Mesodermal cell (in vitro differentiated cells): Measurements from ENCODE around the gene GNAQ.

Experiments
- H3K27ac ChIP-seq: 2 replicates; pipeline ENCODE4 v1.7.0; 2013; ENCODE audit warnings: mild to moderate bottlenecking, low read depth, low read length, moderate library complexity; ENCODE audit not compliant: severe bottlenecking
- H3K36me3 ChIP-seq: 2 replicates; pipeline ENCODE4 v1.7.1; 2013; ENCODE audit warnings: mild to moderate bottlenecking, low read length, moderate library complexity; ENCODE audit not compliant: control insufficient read depth, insufficient read depth
- H3K4me1 ChIP-seq: one replicate; pipeline ENCODE4 v1.7.1; 2013; ENCODE audit warnings: mild to moderate bottlenecking, low read length; ENCODE audit not compliant: insufficient read depth, control insufficient read depth, poor library complexity, severe bottlenecking
- H3K4me3 ChIP-seq: 2 replicates; pipeline ENCODE4 v1.7.0; 2013; ENCODE audit warnings: low read length, control low read depth, mild to moderate bottlenecking; ENCODE audit not compliant: insufficient read depth, poor library complexity, severe bottlenecking; ENCODE audit errors: extremely low read depth
- H3K9me3 ChIP-seq: 2 replicates; pipeline ENCODE4 v1.7.1; 2013; ENCODE audit warnings: mild to moderate bottlenecking, low read length, moderate library complexity; ENCODE audit not compliant: control insufficient read depth
- WGBS, 2 experiments: methylation state at CpG; one replicate each; pipeline ENCODE4 v1.1.5; 2013; ENCODE audit warnings: missing lambda C conversion rate in 2 of 2; ENCODE audit not compliant: insufficient coverage in 2 of 2; 5-methylcytosine and 5-hydroxymethylcytosine counted together

Gene GNAQ

GRCh38 chr9:77847626-77848025 is 184.0 kb downstream of the GNAQ start:
- Histone ChIP-seq H3K27ac (no peak overlapping the region), H3K4me1 (peaks cover 34% of the 10 kb centered on the region), H3K36me3 (peaks cover 3% of the 10 kb centered on the region), H3K4me3 (no peak overlapping the region), H3K9me3 (no peaks in the 10 kb centered on the region)
- 86 to 100% methylated on average over 1 of the region's 2 CpGs for WGBS, 2 experiments

GRCh38 chr9:77847059-77847499 is 184.5 kb downstream of the GNAQ start:
- H3K4me3 ChIP-seq: no peak overlapping the region
- H3K27ac ChIP-seq: peak overlapping the region; percentile 38
- H3K36me3 ChIP-seq: peaks cover 3% of the 10 kb centered on the region
- no peaks in the 10 kb centered on the region for H3K9me3 ChIP-seq
- 73 to 87% methylated on average over 8 of the region's 8 CpGs for WGBS, 2 experiments
- H3K4me1 ChIP-seq: peaks cover 34% of the 10 kb centered on the region

GRCh38 chr9:77844415-77844814 is 187.2 kb downstream of the GNAQ start:
- Histone ChIP-seq H3K9me3 (no peaks in the 10 kb centered on the region), H3K4me1 (peaks cover 28% of the 10 kb centered on the region), H3K27ac (no peak overlapping the region), H3K36me3 (peaks cover 3% of the 10 kb centered on the region), H3K4me3 (no peak overlapping the region)
- 100% methylated on average over 3 of the region's 4 CpGs; no CpG with 5 or more reads in 1 of the 2 experiments for WGBS, 2 experiments

- peaks cover 3% of the 10 kb centered on the region for H3K36me3 ChIP-seq
- no peaks in the 10 kb centered on the region for H3K9me3 ChIP-seq
- H3K4me3 ChIP-seq: no peak overlapping the region
- 100% methylated on average over 1 of the region's 1 CpG; no CpG with 5 or more reads in 1 of the 2 experiments for whole genome bisulfite sequencing, 2 experiments
- peaks cover 28% of the 10 kb centered on the region for H3K4me1 ChIP-seq
- H3K27ac ChIP-seq: no peak overlapping the region
Measured at GRCh38 chr9:77843871-77844155, 187.8 kb downstream of the GNAQ start.

GRCh38 chr9:77843076-77843870 is 188.3 kb downstream of the GNAQ start:
- WGBS, 2 experiments: 66% methylated on average over 2 of the region's 4 CpGs; no CpG with 5 or more reads in 1 of the 2 experiments

GRCh38 chr9:77841739-77842386 is 189.7 kb downstream of the GNAQ start:
- no peak overlapping the region for H3K4me3 ChIP-seq
- peaks cover 15% of the 10 kb centered on the region for H3K4me1 ChIP-seq
- no peaks in the 10 kb centered on the region for H3K36me3 ChIP-seq
- no peaks in the 10 kb centered on the region for H3K9me3 ChIP-seq
- H3K27ac ChIP-seq: no peak overlapping the region
- WGBS, 2 experiments: 92 to 100% methylated on average over 1 to 2 of the region's 3 CpGs

More at GRCh38 chr9:77843076-77843870, 188.3 kb downstream of the GNAQ start:
- H3K9me3 ChIP-seq: no peaks in the 10 kb centered on the region
- no peak overlapping the region for H3K4me3 ChIP-seq
- peaks cover 28% of the 10 kb centered on the region for H3K4me1 ChIP-seq
- peaks cover 3% of the 10 kb centered on the region for H3K36me3 ChIP-seq
- H3K27ac ChIP-seq: no peak overlapping the region

- no peak overlapping the region for H3K4me3 ChIP-seq
- peaks cover 11% of the 10 kb centered on the region for H3K4me1 ChIP-seq
- no peak overlapping the region for H3K27ac ChIP-seq
- no peaks in the 10 kb centered on the region for H3K9me3 ChIP-seq
- WGBS, 2 experiments: 100% methylated on average over 2 to 3 of the region's 6 CpGs
- no peaks in the 10 kb centered on the region for H3K36me3 ChIP-seq
Measured at GRCh38 chr9:77839459-77840140, 192.0 kb downstream of the GNAQ start.

- no peaks in the 10 kb centered on the region for H3K36me3 ChIP-seq
- no peaks in the 10 kb centered on the region for H3K9me3 ChIP-seq
- H3K27ac ChIP-seq: no peak overlapping the region
- no peak overlapping the region for H3K4me3 ChIP-seq
- peaks cover 10% of the 10 kb centered on the region for H3K4me1 ChIP-seq
- WGBS, 2 experiments: no CpG with 5 or more reads among the region's 1 CpG
Measured at GRCh38 chr9:77838986-77839385, 192.6 kb downstream of the GNAQ start.

- no CpG with 5 or more reads among the region's 4 CpGs for WGBS, 2 experiments
- H3K9me3 ChIP-seq: no peaks in the 10 kb centered on the region
- no peaks in the 10 kb centered on the region for H3K36me3 ChIP-seq
- no peak overlapping the region for H3K27ac ChIP-seq
- no peak overlapping the region for H3K4me3 ChIP-seq
- H3K4me1 ChIP-seq: no peaks in the 10 kb centered on the region
Measured at GRCh38 chr9:77834898-77835488, 196.6 kb downstream of the GNAQ start.

GRCh38 chr9:77833561-77834429 is 197.8 kb downstream of the GNAQ start:
- no CpG with 5 or more reads among the region's 1 CpG for WGBS, 2 experiments
- no peaks in the 10 kb centered on the region for H3K4me1 ChIP-seq
- no peaks in the 10 kb centered on the region for H3K36me3 ChIP-seq
- H3K4me3 ChIP-seq: no peak overlapping the region
- no peaks in the 10 kb centered on the region for H3K9me3 ChIP-seq
- no peak overlapping the region for H3K27ac ChIP-seq
